ENCODE results near the gene OR7G2. TPM values are rescaled to one million over a fixed set of nuclear protein-coding genes. Genes with fewer than 3 reads are reported as not detected.
"Not testable (repeated sequence)": the region's sequence is repeated elsewhere in the genome, so short reads cannot be mapped to it uniquely, and the experiment has no call there.

OR7G2 gene
- polyA plus RNA-seq, 3 donors = not detected

GRCh38 chr19:9054765-9055164, 52.5 kb downstream of the OR7G2 start:
- H4K20me1 ChIP-seq (ENCODE audit: insufficient read depth, low read length) = no peaks in the 10 kb centered on the region
- H3K27me3 Mint-ChIP-seq (ENCODE audit: low read depth in 3 of 3) = peaks cover 2 to 3% (median 3%) of the 10 kb centered on the region in 3 donors
- H3K36me3 Mint-ChIP-seq = no peaks in the 10 kb centered on the region
- no peaks in the 10 kb centered on the region for H3K79me2 ChIP-seq (ENCODE audit: insufficient read depth, low read length)
- H3K9me3 Mint-ChIP-seq = peaks cover 0 to 7% (median 0%) of the 10 kb centered on the region in 7 donors
- peaks cover 0 to 2% of the 10 kb centered on the region in 2 donors for H3K4me1 ChIP-seq (ENCODE audit: control insufficient read depth in 1 of 2, insufficient read depth in 2 of 2, low read length in 2 of 2)
- no peak for DNase-seq
- WGBS (ENCODE audit: insufficient coverage) = no CpG with 5 or more reads among the region's 8 CpGs
- H3K9me3 ChIP-seq (replicated peaks in 1 of 2; ENCODE audit: control insufficient read depth in 1 of 2, insufficient read depth in 1 of 2, low read length in 2 of 2) = no peaks in the 10 kb centered on the region
- no peaks in the 10 kb centered on the region for H3K36me3 ChIP-seq (replicated peaks in 1 of 2; ENCODE audit: control insufficient read depth in 1 of 2, insufficient read depth in 2 of 2, low read length in 2 of 2)
- no peak overlapping the region for H2AFZ ChIP-seq (ENCODE audit: insufficient read depth, low read depth, low read length, poor library complexity, severe bottlenecking)
- intact Hi-C loops (cut with micrococcal nuclease) = no loop called here
- no peak overlapping the region for H3K4me3 Mint-ChIP-seq
- H3K4me3 ChIP-seq (replicated peaks in 1 of 3; ENCODE audit: low read depth in 2 of 3, low read length in 3 of 3) = no peak overlapping the region
- H3K4me1 Mint-ChIP-seq = peaks cover 9% of the 10 kb centered on the region
- H3K4me2 ChIP-seq (replicated peaks; ENCODE audit: extremely low read depth, low read length, poor library complexity, severe bottlenecking) = no peak overlapping the region
- no peak overlapping the region for H3K9ac ChIP-seq (ENCODE audit: insufficient read depth, low read length, poor library complexity, severe bottlenecking)
- H3K27ac ChIP-seq (ENCODE audit: low read depth in 1 of 2, low read length in 2 of 2) = no peak overlapping the region
- H3K27ac Mint-ChIP-seq = peak overlapping the region in 1 of 7 donors; percentile 36
- no peak for TF ChIP-seq CTCF (IDR thresholded peaks at IDR 0.05)
- no peaks in the 10 kb centered on the region for H3K27me3 ChIP-seq (ENCODE audit: control insufficient read depth in 2 of 2, insufficient read depth in 2 of 2, low read length in 2 of 2)

- no peaks in the 10 kb centered on the region for H3K27me3 ChIP-seq (ENCODE audit: control insufficient read depth in 2 of 2, insufficient read depth in 2 of 2, low read length in 2 of 2)
- H3K9ac ChIP-seq (ENCODE audit: insufficient read depth, low read length, poor library complexity, severe bottlenecking) = no peak overlapping the region
- Mint-ChIP-seq H3K36me3 (no peaks in the 10 kb centered on the region), H3K27ac (no peak overlapping the region), H3K27me3 (ENCODE audit: low read depth in 3 of 3) (peaks cover 2 to 3% (median 3%) of the 10 kb centered on the region in 3 donors), H3K4me3 (no peak overlapping the region), H3K4me1 (peaks cover 5% of the 10 kb centered on the region), H3K9me3 (peaks cover 0 to 7% (median 0%) of the 10 kb centered on the region in 7 donors)
- H3K27ac ChIP-seq (ENCODE audit: low read depth in 1 of 2, low read length in 2 of 2) = no peak overlapping the region
- no peak overlapping the region for H3K4me2 ChIP-seq (replicated peaks; ENCODE audit: extremely low read depth, low read length, poor library complexity, severe bottlenecking)
- no peak overlapping the region for H3K4me3 ChIP-seq (replicated peaks in 1 of 3; ENCODE audit: low read depth in 2 of 3, low read length in 3 of 3)
- no peaks in the 10 kb centered on the region for H4K20me1 ChIP-seq (ENCODE audit: insufficient read depth, low read length)
- H2AFZ ChIP-seq (ENCODE audit: insufficient read depth, low read depth, low read length, poor library complexity, severe bottlenecking) = no peak overlapping the region
- TF ChIP-seq CTCF (IDR thresholded peaks at IDR 0.05) = no peak
- 88% methylated on average over 7 of the region's 8 CpGs for WGBS (ENCODE audit: insufficient coverage)
- no peaks in the 10 kb centered on the region for H3K36me3 ChIP-seq (replicated peaks in 1 of 2; ENCODE audit: control insufficient read depth in 1 of 2, insufficient read depth in 2 of 2, low read length in 2 of 2)
- no peaks in the 10 kb centered on the region for H3K4me1 ChIP-seq (ENCODE audit: control insufficient read depth in 1 of 2, insufficient read depth in 2 of 2, low read length in 2 of 2)
- no peaks in the 10 kb centered on the region for H3K9me3 ChIP-seq (replicated peaks in 1 of 2; ENCODE audit: control insufficient read depth in 1 of 2, insufficient read depth in 1 of 2, low read length in 2 of 2)
- DNase-seq = no peak
- intact Hi-C loops (cut with micrococcal nuclease) = no loop called here
- H3K79me2 ChIP-seq (ENCODE audit: insufficient read depth, low read length) = no peaks in the 10 kb centered on the region
These were observed 53.1 kb downstream of the OR7G2 start for GRCh38 chr19:9054207-9054606.

GRCh38 chr19:9053674-9054073, 53.6 kb downstream of the OR7G2 start:
- H3K27me3 ChIP-seq (ENCODE audit: control insufficient read depth in 2 of 2, insufficient read depth in 2 of 2, low read length in 2 of 2); H2AFZ ChIP-seq (ENCODE audit: insufficient read depth, low read depth, low read length, poor library complexity, severe bottlenecking); H3K27ac ChIP-seq (ENCODE audit: low read depth in 1 of 2, low read length in 2 of 2); H3K36me3 ChIP-seq (replicated peaks in 1 of 2; ENCODE audit: control insufficient read depth in 1 of 2, insufficient read depth in 2 of 2, low read length in 2 of 2); H3K9me3 ChIP-seq (replicated peaks in 1 of 2; ENCODE audit: control insufficient read depth in 1 of 2, insufficient read depth in 1 of 2, low read length in 2 of 2); H3K36me3 Mint-ChIP-seq; H3K4me2 ChIP-seq (replicated peaks; ENCODE audit: extremely low read depth, low read length, poor library complexity, severe bottlenecking); intact Hi-C loops (cut with micrococcal nuclease); H3K4me1 Mint-ChIP-seq; DNase-seq; H3K4me1 ChIP-seq (ENCODE audit: control insufficient read depth in 1 of 2, insufficient read depth in 2 of 2, low read length in 2 of 2); H3K9ac ChIP-seq (ENCODE audit: insufficient read depth, low read length, poor library complexity, severe bottlenecking); H3K9me3 Mint-ChIP-seq; H3K4me3 Mint-ChIP-seq; H3K27me3 Mint-ChIP-seq (ENCODE audit: low read depth in 3 of 3); H4K20me1 ChIP-seq (ENCODE audit: insufficient read depth, low read length); H3K4me3 ChIP-seq (replicated peaks in 1 of 3; ENCODE audit: low read depth in 2 of 3, low read length in 3 of 3); H3K27ac Mint-ChIP-seq; H3K79me2 ChIP-seq (ENCODE audit: insufficient read depth, low read length): not testable (repeated sequence)
- WGBS (ENCODE audit: insufficient coverage) = 100% methylated on average over 2 of the region's 6 CpGs

Measured in CD14-positive monocyte (primary cell).